NT2/D1 (cell line): ENCODE data around the gene CDK5RAP2.
"Not testable (repeated sequence)": the region's sequence is repeated elsewhere in the genome, so short reads cannot be mapped to it uniquely, and the experiment has no call there.

Source experiments
- DNase-seq: peaks from one replicate; pipeline ENCODE4 v3.0.0-alpha.2; 2011; ENCODE audit warnings: low read depth, low spot score
- H3K27me3 ChIP-seq: 2 replicates; pipeline ENCODE4 v1.6.0; 2011; ENCODE audit warnings: mild to moderate bottlenecking; ENCODE audit not compliant: insufficient read length, insufficient read depth
- H3K36me3 ChIP-seq: 2 replicates; pipeline ENCODE4 v1.6.1; 2011; ENCODE audit warnings: mild to moderate bottlenecking, low read length, mixed read lengths; ENCODE audit not compliant: insufficient read depth, insufficient read length
- H3K4me1 ChIP-seq: 2 replicates; pipeline ENCODE4 v1.5.1; 2011; ENCODE audit not compliant: insufficient read depth, insufficient read length
- H3K4me3 ChIP-seq: 2 replicates; pipeline ENCODE4 v1.5.1; 2011; ENCODE audit warnings: low read depth; ENCODE audit not compliant: insufficient read length
- H3K9ac ChIP-seq: 2 replicates; pipeline ENCODE4 v1.6.0; 2011; ENCODE audit warnings: low read depth; ENCODE audit not compliant: insufficient read length
- H3K9me3 ChIP-seq: 2 replicates; pipeline ENCODE4 v1.5.1; 2011; ENCODE audit warnings: mild to moderate bottlenecking, low read length; ENCODE audit not compliant: insufficient read depth
- SUZ12 ChIP-seq: IDR thresholded peaks from 2 replicates; pipeline ENCODE4 v1.6.1; 2011; ENCODE audit not compliant: insufficient read length, insufficient read depth; ENCODE audit errors: extremely low read depth
- YY1 ChIP-seq: IDR thresholded peaks from 2 replicates; pipeline ENCODE4 v1.6.1; 2011; ENCODE audit not compliant: insufficient read length, insufficient read depth
- ZNF274 ChIP-seq: IDR thresholded peaks from 2 replicates; pipeline ENCODE4 v1.6.1; 2011; ENCODE audit warnings: mild to moderate bottlenecking, low read depth, low read length

Gene CDK5RAP2

DNA sequence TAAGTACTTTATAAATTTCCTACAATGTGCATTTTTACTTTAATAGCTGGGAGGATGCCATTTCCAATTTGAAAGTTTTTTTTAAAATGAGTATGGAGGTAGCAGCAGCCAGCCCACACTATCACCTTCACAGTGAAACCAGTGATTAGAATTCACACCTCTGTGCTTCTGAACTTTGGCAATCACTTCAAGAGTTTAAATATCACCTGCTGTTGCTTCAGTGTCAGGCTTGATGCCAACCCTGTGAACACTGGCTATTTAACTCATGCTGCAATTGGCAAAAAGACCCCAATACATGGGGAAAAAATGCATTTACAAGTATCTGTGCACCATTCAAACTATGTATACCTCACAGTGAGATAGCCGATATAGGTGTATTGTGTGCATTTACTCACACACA, 57.4 kb downstream of the CDK5RAP2 start:
- TF ChIP-seq ZNF274 (no peak), SUZ12 (no peak), YY1 (no peak)
- DNase-seq, result no peak
- H3K4me1 ChIP-seq, result peaks cover 7% of the 10 kb centered on the region
- no peak overlapping the region for H3K4me3 ChIP-seq
- H3K9me3 ChIP-seq, result no peaks in the 10 kb centered on the region
- peaks cover 66% of the 10 kb centered on the region for H3K36me3 ChIP-seq
- no peaks in the 10 kb centered on the region for H3K27me3 ChIP-seq
- H3K9ac ChIP-seq, result no peak overlapping the region

DNA sequence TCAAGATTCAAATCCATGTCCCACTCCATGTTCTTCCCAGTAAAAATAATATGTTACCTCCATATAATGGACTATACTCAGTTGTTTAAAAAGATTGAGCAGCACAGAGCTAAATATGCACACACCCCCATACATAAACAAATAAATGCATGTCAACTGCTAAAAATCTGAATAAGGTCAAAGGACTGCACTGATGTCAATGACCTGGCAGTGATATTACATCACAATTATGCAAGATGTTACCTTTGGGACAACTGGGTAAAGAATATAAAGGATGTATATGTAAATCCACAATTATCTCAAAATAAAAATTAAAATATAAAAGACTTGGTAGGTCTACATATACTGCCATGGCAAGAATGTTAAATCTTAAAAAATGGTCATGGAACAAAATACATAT, 57.9 kb downstream of the CDK5RAP2 start:
- no peak for TF ChIP-seq YY1
- TF ChIP-seq ZNF274, result no peak
- no peak for TF ChIP-seq SUZ12
- Histone ChIP-seq H3K9me3 (no peaks in the 10 kb centered on the region), H3K4me3 (no peak overlapping the region), H3K36me3 (peaks cover 66% of the 10 kb centered on the region), H3K27me3 (no peaks in the 10 kb centered on the region), H3K9ac (no peak overlapping the region), H3K4me1 (peaks cover 7% of the 10 kb centered on the region)
- DNase-seq, result no peak

DNA sequence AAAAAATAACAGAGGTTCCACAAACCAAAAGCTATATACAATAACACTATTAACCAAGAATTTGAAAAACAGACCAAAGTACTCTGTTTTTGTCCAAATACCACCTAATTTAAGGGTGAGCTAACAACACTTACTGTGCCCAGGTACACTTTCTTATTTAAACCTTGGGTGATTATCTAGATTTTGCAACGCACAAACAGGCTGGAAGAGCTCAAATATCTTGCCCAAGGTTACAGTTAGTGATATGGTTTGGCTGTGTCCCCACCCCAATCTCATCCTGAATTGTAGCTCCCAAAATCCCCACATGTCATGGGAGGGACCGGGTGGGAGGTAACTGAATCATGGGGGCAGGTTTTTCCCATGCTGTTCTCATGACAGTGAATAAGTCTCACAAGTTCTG, 58.9 kb downstream of the CDK5RAP2 start:
- Histone ChIP-seq H3K4me3 (no peak overlapping the region), H3K27me3 (no peaks in the 10 kb centered on the region), H3K36me3 (peaks cover 64% of the 10 kb centered on the region), H3K4me1 (peaks cover 7% of the 10 kb centered on the region), H3K9me3 (no peaks in the 10 kb centered on the region), H3K9ac (no peak overlapping the region)
- no peak for TF ChIP-seq ZNF274
- no peak for TF ChIP-seq YY1
- no peak for TF ChIP-seq SUZ12
- DNase-seq, result no peak

DNA sequence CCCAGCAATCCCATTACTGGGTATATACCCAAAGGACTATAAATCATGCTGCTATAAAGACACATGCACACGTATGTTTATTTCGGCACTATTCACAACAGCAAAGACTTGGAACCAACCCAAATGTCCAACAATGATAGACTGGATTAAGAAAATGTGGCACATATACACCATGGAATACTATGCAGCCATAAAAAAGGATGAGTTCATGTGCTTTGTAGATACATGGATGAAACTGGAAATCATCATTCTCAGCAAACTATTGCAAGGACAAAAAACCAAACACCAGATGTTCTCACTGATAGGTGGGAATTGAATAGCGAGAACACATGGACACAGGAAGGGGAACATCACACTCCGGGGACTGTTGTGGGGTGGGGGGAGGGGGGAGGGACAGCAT, 64.0 kb downstream of the CDK5RAP2 start:
- not testable (repeated sequence) for DNase-seq, H3K4me3 ChIP-seq, H3K27me3 ChIP-seq, H3K4me1 ChIP-seq, H3K9me3 ChIP-seq, H3K9ac ChIP-seq
- H3K36me3 ChIP-seq, result peaks cover 58% of the 10 kb centered on the region

DNA sequence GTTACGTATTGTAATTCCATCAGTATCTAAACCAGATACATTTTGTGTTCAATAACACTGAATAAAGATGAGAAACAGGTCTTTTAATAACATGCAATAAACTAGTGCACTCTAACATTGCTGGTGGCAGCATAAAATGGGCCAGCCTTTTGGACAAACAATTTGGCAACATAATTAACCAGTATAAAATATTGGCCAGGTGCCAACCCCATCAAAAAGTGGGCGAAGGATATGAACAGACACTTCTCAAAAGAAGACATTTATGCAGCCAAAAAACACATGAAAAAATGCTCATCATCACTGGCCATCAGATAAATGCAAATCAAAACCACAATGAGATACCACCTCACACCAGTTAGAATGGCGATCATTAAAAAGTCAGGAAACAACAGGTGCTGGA, 64.5 kb downstream of the CDK5RAP2 start:
- H3K4me3 ChIP-seq, H3K4me1 ChIP-seq, H3K9me3 ChIP-seq, H3K9ac ChIP-seq, DNase-seq, H3K27me3 ChIP-seq: not testable (repeated sequence)
- H3K36me3 ChIP-seq, result peaks cover 63% of the 10 kb centered on the region

DNA sequence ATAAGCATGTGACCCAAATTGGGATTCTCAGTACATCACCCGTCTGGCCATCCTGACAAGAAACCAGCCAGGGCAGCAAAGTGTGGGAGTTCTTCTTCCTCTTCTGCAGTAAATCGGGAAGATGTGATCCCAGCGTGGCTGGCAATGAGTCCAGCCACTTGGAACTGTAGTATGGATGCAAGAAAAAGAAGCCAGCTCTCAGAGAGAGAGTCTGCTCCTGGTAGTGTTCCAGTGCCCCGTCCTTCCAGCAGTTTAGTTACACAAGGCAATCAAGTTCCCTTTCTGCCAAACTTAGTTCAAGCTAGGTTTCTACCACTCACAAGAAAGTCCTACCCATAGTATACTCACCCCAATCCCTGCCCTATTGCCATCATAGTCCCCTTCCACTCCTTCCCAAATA, 65.6 kb downstream of the CDK5RAP2 start:
- Histone ChIP-seq H3K9me3 (no peaks in the 10 kb centered on the region), H3K4me1 (no peaks in the 10 kb centered on the region), H3K36me3 (peaks cover 63% of the 10 kb centered on the region), H3K27me3 (no peaks in the 10 kb centered on the region), H3K9ac (no peak overlapping the region), H3K4me3 (no peak overlapping the region)
- TF ChIP-seq ZNF274 (no peak), YY1 (no peak), SUZ12 (no peak)
- DNase-seq, result no peak

DNA sequence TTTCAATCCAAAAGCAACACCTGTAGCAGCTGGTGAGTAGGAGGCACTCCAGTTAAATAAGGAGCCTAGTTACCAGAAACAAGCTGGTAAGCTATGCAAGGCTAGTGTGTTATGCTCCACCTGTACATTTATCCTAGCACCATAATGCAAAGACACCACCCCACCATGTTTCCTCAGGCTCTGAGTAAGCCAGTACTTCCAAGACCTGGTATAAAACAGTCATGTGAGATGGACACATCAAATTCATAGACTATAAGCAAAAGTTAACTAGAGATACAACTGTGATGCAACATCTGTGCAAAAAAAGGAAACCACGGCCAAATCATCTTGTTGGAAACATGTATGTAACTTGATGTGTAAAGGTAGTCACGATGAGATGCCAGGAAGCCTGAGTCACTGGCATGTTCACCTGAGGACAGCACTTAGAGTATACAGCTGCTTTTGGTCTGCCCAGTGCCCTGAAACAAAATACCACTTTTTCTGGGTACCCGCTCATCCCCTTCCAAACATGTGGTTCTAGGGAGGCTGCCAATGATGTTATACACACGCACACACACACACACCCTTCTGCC, 66.1 kb downstream of the CDK5RAP2 start:
- Histone ChIP-seq H3K4me3 (no peak overlapping the region), H3K27me3 (no peaks in the 10 kb centered on the region), H3K9ac (no peak overlapping the region), H3K36me3 (peaks cover 64% of the 10 kb centered on the region), H3K9me3 (no peaks in the 10 kb centered on the region), H3K4me1 (no peaks in the 10 kb centered on the region)
- DNase-seq, result no peak
- TF ChIP-seq YY1 (no peak), ZNF274 (no peak), SUZ12 (no peak)

DNA sequence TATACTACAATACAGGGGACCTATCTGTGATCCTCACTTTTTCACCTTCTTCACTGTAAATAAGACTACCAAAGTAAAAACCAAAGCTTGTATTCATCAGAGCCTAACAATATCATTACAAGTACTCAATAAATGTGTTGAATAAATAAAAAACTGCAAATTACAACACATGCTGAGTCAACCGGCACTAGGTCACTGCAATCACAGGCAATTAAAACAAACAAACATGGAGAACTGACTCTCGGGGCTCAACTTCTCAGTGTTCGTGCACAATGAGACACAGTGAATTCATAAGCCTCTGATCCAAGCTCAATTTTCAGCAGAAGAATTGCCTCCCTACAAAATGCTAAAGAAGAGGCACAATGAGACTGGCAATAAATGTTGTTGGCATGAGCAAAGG, 69.2 kb downstream of the CDK5RAP2 start:
- Histone ChIP-seq H3K9me3 (peaks cover 23% of the 10 kb centered on the region), H3K4me3 (no peak overlapping the region), H3K4me1 (no peaks in the 10 kb centered on the region), H3K27me3 (no peaks in the 10 kb centered on the region), H3K36me3 (peaks cover 54% of the 10 kb centered on the region), H3K9ac (no peak overlapping the region)
- TF ChIP-seq ZNF274 (no peak), YY1 (no peak)
- DNase-seq, result no peak
